Lower leg skin (tissue), 3 donors: ENCODE measurements around the gene TYW3.

Source experiments
- POLR2A ChIP-seq, 2 donors: fragments of 450-650 bp; IDR thresholded peaks; one replicate each; pipeline ENCODE4 v1.6.1; 2016 to 2017; ENCODE audit warnings: antibody characterized with exemption in 2 of 2, mild to moderate bottlenecking in 1 of 2, moderate library complexity in 1 of 2
- TF ChIP-seq, protein P1 (sequence below), 3 donors: fragments of 450-650 bp; IDR thresholded peaks; one replicate each; pipeline ENCODE4 v1.5.1; 2016; ENCODE audit warnings: antibody characterized with exemption in 3 of 3, mild to moderate bottlenecking in 3 of 3, moderate library complexity in 2 of 3

DNA sequence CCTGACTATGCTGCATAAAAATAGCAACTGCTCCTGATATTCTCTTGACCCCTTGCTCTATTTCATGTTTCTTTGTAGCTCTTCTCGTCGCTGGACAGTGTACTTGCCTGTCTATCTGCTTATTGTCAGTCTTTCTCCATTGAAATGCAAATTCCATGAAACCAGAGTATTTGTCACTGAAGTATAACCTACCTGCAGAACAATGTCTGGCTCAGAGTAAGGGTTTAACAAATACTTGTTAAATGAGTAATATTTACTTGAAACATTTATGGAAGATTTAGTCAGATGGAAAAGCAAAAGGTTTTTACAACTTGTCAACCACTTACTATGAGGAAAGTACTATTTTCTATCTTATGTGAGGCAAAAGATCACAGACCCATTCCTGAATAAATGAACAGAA, 39.5 kb upstream of the TYW3 start:
- TF ChIP-seq POLR2A (IDR thresholded peaks at IDR 0.05) = no peak
- TF ChIP-seq, protein P1, sequence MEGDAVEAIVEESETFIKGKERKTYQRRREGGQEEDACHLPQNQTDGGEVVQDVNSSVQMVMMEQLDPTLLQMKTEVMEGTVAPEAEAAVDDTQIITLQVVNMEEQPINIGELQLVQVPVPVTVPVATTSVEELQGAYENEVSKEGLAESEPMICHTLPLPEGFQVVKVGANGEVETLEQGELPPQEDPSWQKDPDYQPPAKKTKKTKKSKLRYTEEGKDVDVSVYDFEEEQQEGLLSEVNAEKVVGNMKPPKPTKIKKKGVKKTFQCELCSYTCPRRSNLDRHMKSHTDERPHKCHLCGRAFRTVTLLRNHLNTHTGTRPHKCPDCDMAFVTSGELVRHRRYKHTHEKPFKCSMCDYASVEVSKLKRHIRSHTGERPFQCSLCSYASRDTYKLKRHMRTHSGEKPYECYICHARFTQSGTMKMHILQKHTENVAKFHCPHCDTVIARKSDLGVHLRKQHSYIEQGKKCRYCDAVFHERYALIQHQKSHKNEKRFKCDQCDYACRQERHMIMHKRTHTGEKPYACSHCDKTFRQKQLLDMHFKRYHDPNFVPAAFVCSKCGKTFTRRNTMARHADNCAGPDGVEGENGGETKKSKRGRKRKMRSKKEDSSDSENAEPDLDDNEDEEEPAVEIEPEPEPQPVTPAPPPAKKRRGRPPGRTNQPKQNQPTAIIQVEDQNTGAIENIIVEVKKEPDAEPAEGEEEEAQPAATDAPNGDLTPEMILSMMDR (IDR thresholded peaks at IDR 0.05) = no peak
